NCI-H2227 (cell line): ENCODE results near the gene CBX6.

Source experiments
- DNase-seq: peaks from one replicate; lab custom pipeline; 2025; ENCODE audit not compliant: unreplicated experiment; lab: John Stamatoyannopoulos, UW

Gene CBX6

GRCh38 chr22:38873469-38874411 lies 1.7 kb upstream of the CBX6 start:
- no peak for DNase-seq

- peak; percentile 72 for DNase-seq
Observed at GRCh38 chr22:38872831-38873248, 824 bp upstream of the CBX6 start.

GRCh38 chr22:38871360-38872171 lies 450 bp downstream of the CBX6 start:
- DNase-seq = no peak

DNA sequence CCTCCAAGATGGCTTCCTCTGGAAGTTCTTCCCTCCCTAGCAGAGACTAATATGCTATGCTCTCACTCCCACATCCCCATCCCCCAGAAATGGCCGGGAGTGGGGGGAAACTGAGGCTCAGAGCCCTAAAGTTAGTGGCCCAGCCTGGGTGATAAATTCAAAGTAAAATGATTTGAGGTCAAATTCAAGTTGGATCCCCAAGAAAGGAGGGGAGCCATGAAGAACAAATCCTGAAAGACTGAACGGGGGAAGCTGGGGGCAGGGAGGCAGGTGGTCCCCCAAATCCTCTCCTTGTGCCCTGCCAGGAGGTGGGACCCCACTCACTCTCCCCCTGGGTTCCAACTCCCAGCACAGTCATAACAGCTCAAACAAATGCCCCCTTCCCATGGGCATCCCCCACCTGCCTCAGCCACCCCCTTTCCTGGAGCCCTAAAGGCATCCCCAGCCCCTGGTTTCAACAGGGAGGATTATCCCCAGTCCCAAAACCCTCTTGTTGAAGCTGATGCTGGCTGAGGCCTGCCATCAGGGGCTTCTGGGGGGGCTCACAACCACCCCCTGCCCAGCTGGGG lies 1.1 kb downstream of the CBX6 start:
- DNase-seq = no peak

DNA sequence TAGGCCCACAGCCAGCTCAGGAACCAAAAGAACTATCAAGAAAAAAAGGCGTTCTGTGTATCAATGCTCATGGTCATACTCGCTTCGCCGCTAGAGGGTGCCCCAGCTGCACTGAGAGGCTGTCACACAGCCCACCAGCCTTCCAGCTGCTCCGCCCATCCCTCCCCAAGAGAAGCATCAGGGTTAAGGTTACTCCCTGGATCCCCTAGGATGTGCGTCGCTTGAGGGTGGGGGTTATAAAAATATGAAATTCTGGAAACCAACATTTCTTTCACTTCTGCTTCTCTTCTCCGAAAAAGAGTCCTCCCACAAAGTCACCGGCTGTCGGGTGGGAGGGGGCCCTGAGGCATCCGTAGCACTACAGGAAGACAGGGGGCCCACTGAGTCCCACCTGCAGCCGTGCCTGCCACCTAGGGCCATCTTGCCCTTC lies 1.7 kb downstream of the CBX6 start:
- peak; percentile 83 for DNase-seq

- no peak for DNase-seq
Observed at GRCh38 chr22:38869663-38870062, 2.4 kb downstream of the CBX6 start.

GRCh38 chr22:38868886-38869381 lies 3.1 kb downstream of the CBX6 start:
- DNase-seq = peak; percentile 85

- no peak for DNase-seq
Observed at GRCh38 chr22:38868286-38868721, 3.7 kb downstream of the CBX6 start.

DNA sequence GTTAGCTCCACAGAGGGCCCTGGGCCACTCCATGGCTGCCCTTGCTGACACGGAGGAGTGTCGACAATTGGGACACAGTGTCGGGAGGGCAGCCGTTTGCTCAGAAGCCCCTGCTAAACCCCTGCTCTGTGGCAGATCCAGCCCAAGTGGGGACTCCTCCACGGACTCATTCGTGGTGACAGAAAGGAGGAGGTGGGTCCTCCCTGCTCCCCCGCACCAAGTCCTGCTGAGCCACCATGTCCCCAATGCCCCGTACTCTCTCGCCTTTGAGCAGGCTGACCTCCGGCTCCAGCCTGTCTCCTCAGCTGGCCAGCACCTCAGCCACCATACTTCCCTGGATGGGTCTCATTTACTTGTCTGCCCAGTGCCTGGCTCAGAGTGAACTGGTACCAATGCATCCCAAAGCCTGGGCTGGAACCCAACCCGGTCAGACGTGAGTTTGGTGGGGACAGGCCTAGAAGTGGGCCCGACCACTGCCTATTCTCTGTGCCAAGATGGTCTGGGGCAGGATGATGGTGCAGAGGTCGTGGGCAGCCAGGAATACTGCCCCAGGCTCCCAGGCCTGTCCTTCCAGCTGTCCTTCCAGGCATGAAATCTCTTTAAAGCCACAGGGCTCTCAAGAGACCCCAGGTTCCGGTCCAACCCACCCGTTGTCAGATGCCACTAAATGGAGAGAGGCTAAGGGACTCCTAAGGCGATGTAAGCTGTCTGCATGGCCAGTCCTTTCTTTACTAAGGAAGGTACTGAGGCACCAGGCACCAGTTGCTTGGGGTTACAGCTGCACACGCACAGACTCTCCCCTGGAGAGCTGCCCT lies 4.3 kb downstream of the CBX6 start:
- DNase-seq = no peak

DNA sequence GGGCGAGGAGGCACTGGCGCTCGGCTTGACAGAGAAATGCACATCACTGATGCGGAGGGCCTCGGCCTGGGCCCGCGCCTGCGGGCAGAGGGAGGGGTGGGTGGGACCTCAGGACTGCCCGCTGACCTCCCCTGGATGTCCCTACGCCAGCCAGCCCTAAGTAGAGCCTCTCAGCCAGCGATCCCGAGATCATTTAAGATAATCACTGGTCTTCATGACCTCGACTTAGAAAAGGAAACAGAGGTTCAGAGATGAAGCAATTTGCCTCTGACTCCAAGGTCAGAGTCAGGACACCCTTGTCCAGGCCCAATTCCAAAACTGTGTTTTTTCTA lies 4.9 kb downstream of the CBX6 start:
- no peak for DNase-seq

DNA sequence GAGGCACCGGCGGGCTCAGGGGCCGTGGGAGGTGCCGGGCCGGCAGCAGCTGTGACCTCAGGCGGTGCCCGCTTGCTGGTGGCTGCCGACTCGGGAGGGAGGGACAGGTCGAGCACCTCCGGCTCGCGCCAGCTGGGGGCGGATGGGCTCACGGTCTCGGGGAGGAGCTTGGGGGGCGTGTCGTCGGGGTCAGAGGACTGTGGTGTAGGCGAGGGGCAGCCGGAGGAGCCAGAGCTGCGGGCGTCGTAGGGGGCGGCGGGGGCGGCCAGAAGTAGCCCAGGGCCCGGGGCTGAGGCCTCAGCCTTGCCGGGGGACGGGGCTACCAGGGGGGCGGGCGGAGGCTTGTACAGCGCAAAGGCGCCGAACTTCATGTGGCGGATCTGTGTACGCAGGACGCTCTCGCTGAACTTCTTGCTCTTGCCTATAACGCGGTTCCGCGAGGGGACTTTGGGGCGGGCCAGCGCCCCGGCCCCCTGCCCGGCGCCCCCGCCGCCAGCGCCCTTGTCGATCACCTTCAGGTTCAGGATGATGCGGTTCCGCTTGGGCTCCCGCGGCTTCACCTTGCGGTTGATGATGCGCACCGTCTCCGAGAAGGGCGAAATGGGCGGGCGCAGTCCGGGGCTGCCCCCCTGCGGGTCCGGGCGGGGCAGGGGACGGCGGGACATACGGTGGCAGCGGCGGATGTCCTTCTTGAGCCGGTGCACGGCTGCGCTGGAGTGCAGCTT lies 5.5 kb downstream of the CBX6 start:
- DNase-seq = no peak

DNA sequence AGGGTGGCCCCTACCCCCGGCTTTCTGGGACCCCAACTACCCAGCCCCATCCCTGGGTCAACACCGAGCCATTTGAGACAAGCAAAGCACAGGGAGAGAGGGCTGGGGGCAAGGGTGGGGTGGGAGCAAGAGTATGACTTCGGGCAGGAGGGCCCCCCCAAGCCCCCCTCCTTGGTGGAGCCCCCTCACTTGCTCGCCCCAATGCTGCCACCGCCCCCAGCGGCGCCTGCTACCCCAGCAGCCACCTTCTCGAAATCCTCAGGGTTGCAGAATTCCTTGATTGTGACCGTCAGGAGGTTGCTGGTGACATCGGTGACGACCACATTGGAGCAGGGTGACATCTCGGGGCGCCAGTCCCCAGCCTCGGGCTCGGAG lies 6.0 kb downstream of the CBX6 start:
- no peak for DNase-seq

DNA sequence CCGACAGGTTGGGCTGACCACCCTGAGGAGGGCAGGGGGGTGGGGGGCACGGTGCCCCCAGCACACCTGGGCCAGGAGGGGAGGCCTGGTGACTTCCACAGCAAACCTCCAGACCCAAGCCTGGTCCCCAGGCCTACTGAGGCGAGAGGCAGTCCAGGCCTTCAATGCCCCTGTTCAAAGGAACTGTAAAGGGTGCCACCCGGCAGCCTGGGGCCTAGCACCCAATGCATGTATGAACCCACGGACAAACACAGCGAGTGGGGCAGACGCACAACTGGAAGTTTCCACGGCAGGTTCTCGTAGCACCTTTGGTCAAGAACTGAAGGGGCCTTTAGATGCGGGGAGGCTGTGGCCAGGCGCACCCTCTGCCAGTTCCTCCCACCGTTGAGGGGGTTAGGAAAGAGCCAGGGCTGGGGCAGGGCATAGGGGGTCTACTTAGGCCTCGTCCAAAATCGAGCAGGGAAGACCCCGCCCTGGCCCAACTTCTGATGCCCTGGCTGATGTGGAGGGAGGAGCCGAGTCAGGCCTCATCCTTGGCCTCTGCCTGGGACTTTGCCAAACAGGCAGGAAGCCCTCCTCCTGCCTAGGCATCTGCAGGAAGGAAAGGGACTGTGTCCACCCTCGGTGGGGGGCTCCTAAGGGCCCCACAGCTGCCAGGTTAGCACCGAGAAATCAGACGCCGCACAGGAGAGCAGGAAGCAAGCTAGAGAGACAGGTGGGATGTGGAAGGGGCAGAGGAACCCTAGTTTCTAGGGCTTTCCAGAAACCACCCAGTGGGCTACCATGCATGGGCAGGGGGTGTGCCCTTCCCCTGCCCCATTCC lies 6.6 kb downstream of the CBX6 start:
- no peak for DNase-seq

DNA sequence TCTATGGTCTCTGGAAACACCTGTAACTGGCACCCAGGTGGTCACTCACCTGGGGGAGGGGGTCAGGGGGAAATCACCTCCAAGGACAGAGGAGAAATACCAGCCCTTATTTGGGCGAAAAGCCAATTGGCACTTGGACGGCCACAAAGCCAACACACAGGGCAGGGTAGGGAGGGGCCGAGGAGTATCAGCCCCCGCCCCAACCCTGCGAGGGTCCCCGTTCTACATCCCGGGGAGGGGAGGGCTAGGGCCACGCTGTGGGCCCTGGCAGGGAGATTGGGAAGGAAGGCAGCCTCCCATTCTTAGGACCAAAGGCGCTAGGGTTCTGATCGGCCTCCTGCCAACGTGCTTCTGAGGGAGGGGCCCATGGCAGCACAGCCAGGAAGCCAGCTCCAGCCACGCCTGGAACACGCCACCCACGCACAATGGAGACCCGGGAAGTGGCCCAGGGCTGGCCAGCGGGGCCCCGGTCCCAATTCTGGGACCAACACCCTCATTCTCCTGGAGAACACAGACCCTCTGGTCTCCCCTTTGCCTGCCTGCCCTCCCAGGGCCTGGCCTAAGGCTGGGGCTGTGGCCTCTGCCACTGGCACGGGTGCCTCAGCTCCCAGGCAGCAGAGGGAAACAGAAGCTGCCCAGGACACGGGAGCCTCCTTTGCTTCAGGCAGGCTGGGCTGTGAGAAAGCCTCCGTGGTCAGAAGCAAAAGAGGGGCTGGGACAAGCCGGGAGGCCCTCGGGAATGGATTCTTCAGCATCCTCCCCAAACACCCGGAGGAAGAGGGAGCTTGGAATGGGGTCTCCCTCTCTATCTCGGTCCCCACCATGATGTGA lies 7.4 kb downstream of the CBX6 start:
- no peak for DNase-seq

GRCh38 chr22:38863531-38864131 lies 8.4 kb downstream of the CBX6 start:
- DNase-seq = no peak

- DNase-seq = no peak
Observed at GRCh38 chr22:38862375-38863329, 9.4 kb downstream of the CBX6 start.

DNA sequence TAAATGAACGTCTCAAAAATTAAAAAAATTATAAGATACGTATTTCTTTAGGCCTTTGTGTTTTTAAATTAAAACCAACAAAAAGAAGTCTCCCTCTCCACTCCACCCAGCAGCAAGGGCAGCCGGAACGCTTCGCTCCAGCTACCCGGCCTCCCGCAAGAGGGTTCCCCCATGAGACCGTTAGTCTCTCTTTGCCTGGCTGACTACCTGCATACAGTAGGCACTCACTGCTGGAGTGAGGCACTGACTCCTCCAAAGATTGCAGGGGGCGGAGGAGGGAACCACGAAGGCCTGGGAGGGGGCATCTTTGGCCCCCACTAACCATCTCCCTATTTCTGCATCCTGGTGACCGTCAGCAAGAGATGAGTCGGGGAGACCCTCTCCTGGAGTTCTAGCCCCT lies 10.1 kb downstream of the CBX6 start:
- no peak for DNase-seq
